HepG2 (cell line): Measurements from ENCODE around the gene CCDC88A.

Source experiments
- ARNT ChIP-seq: fragments of 450-650 bp; IDR thresholded peaks from 2 replicates; pipeline ENCODE4 v1.6.1; 2017
- EP300 ChIP-seq, 3 experiments: sonication (generic) in 1 of 3; formaldehyde crosslinking in 1 of 3; IDR thresholded peaks; 2 replicates each; pipeline versions ENCODE4 v1.5.1 to v1.6.1; 2011 to 2020; ENCODE audit warnings: low read depth in 2 of 3, low read length in 2 of 3, borderline replicate concordance in 1 of 3, improper control_type of control experiment in 1 of 3, mild to moderate bottlenecking in 1 of 3, missing genetic modification reagents in 1 of 3, moderate library complexity in 1 of 3
- ZNF670 ChIP-seq: sonication (generic); formaldehyde crosslinking; IDR thresholded peaks from 2 replicates; pipeline ENCODE4 v1.8.0; 2022; ENCODE audit warnings: mild to moderate bottlenecking, missing genetic modification reagents, borderline replicate concordance
- TF ChIP-seq, protein P1 (sequence below), 2 experiments: sonication (generic) in 1 of 2; formaldehyde crosslinking in 1 of 2; IDR thresholded peaks; 2 replicates each; pipeline versions ENCODE4 v1.6.1 to v1.9.0; 2014 to 2022; ENCODE audit warnings: antibody characterized with exemption in 1 of 2, borderline replicate concordance in 1 of 2, inconsistent platforms in 1 of 2, low read depth in 1 of 2, missing genetic modification reagents in 1 of 2

DNA sequence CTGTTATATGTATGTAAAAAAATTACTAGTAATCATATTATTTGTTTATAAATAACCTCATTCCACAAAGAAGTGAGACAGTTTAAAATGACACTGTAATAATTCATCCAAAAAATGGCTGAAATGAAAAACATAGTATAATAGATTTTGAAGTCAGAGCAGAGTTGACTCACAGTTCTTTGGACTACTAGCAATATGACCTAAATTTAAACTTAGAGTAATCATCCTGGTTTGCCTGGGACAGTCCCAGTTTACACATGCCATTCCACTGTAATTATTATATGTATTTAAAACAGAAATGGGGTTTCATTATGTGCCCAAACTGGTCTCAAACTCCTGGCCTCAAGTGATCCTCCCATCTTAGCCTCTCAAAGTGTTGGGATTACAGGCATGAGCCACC is 48.3 kb downstream of the CCDC88A start:
- TF ChIP-seq ZNF670 (CRISPR knock-in tag) (no peak), ARNT (no peak), EP300 (IDR thresholded peaks at IDR 0.05; ENCODE audit: low read depth in 2 of 2, low read length in 2 of 2) (no peak), EP300 (CRISPR knock-in tag; IDR thresholded peaks at IDR 0.05; ENCODE audit: borderline replicate concordance) (no peak)
- TF ChIP-seq, protein P1, sequence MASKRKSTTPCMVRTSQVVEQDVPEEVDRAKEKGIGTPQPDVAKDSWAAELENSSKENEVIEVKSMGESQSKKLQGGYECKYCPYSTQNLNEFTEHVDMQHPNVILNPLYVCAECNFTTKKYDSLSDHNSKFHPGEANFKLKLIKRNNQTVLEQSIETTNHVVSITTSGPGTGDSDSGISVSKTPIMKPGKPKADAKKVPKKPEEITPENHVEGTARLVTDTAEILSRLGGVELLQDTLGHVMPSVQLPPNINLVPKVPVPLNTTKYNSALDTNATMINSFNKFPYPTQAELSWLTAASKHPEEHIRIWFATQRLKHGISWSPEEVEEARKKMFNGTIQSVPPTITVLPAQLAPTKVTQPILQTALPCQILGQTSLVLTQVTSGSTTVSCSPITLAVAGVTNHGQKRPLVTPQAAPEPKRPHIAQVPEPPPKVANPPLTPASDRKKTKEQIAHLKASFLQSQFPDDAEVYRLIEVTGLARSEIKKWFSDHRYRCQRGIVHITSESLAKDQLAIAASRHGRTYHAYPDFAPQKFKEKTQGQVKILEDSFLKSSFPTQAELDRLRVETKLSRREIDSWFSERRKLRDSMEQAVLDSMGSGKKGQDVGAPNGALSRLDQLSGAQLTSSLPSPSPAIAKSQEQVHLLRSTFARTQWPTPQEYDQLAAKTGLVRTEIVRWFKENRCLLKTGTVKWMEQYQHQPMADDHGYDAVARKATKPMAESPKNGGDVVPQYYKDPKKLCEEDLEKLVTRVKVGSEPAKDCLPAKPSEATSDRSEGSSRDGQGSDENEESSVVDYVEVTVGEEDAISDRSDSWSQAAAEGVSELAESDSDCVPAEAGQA (IDR thresholded peaks at IDR 0.05; ENCODE audit: low read depth): no peak
- TF ChIP-seq, protein P1 (CRISPR knock-in tag; IDR thresholded peaks at IDR 0.05; ENCODE audit: borderline replicate concordance): no peak
